GM08714 (cell line): ENCODE data around the gene CRIM1.

ENCODE experiments used
- H3K4me3 ChIP-seq: fragments of 200-500 bp; sonication (Bioruptor generic); 2 replicates; pipeline ENCODE4 v1.5.1; 2014; ENCODE audit warnings: mild to moderate bottlenecking, low read length, inconsistent platforms
- ZNF274 ChIP-seq: IDR thresholded peaks from 2 replicates; pipeline ENCODE4 v1.6.1; 2012; ENCODE audit warnings: mild to moderate bottlenecking, low read depth, low read length

Gene CRIM1

GRCh38 chr2:36423172-36423571 lies 67.6 kb downstream of the CRIM1 start:
- no peak overlapping the region for H3K4me3 ChIP-seq
- TF ChIP-seq ZNF274 = no peak

- no peak overlapping the region for H3K4me3 ChIP-seq
- no peak for TF ChIP-seq ZNF274
These were observed 68.1 kb downstream of the CRIM1 start for GRCh38 chr2:36423619-36424120.

GRCh38 chr2:36425608-36426355 lies 70.2 kb downstream of the CRIM1 start:
- no peak for TF ChIP-seq ZNF274

GRCh38 chr2:36427790-36428243 lies 72.2 kb downstream of the CRIM1 start:
- H3K4me3 ChIP-seq = no peak overlapping the region
- no peak for TF ChIP-seq ZNF274

More at GRCh38 chr2:36425608-36426355, 70.2 kb downstream of the CRIM1 start:
- H3K4me3 ChIP-seq = no peak overlapping the region

- no peak overlapping the region for H3K4me3 ChIP-seq
- no peak for TF ChIP-seq ZNF274
These were observed 75.0 kb downstream of the CRIM1 start for GRCh38 chr2:36430549-36430948.

- no peak overlapping the region for H3K4me3 ChIP-seq
These were observed 76.9 kb downstream of the CRIM1 start for GRCh38 chr2:36432479-36432878.

GRCh38 chr2:36433311-36434217 lies 78.0 kb downstream of the CRIM1 start:
- TF ChIP-seq ZNF274 = no peak

More at GRCh38 chr2:36432479-36432878, 76.9 kb downstream of the CRIM1 start:
- no peak for TF ChIP-seq ZNF274

GRCh38 chr2:36438449-36438977 lies 82.9 kb downstream of the CRIM1 start:
- no peak for TF ChIP-seq ZNF274
- H3K4me3 ChIP-seq = no peak overlapping the region

More at GRCh38 chr2:36433311-36434217, 78.0 kb downstream of the CRIM1 start:
- H3K4me3 ChIP-seq = no peak overlapping the region

- TF ChIP-seq ZNF274 = no peak
- H3K4me3 ChIP-seq = no peak overlapping the region
These were observed 83.5 kb downstream of the CRIM1 start for GRCh38 chr2:36439084-36439483.

GRCh38 chr2:36441065-36441625 lies 85.6 kb downstream of the CRIM1 start:
- H3K4me3 ChIP-seq = no peak overlapping the region
- no peak for TF ChIP-seq ZNF274

GRCh38 chr2:36441816-36442215 lies 86.2 kb downstream of the CRIM1 start:
- no peak for TF ChIP-seq ZNF274
- H3K4me3 ChIP-seq = no peak overlapping the region

GRCh38 chr2:36444216-36444936 lies 88.8 kb downstream of the CRIM1 start:
- H3K4me3 ChIP-seq = no peak overlapping the region
- no peak for TF ChIP-seq ZNF274

GRCh38 chr2:36445185-36445866 lies 89.7 kb downstream of the CRIM1 start:
- no peak overlapping the region for H3K4me3 ChIP-seq
- TF ChIP-seq ZNF274 = no peak
